CD14-positive monocyte (primary cell): ENCODE results near the gene ATXN7L1. TPM values are rescaled to one million over a fixed set of nuclear protein-coding genes. Genes with fewer than 3 reads are reported as not detected.

Experiments used
- DNase-seq, 3 donors: peaks; one replicate each; pipeline ENCODE4 v3.0.0-alpha.2; 2011 to 2022
- H2AFZ ChIP-seq: 2 replicates; pipeline ENCODE4 v1.6.0; 2012; ENCODE audit warnings: mild to moderate bottlenecking, low read depth, low read length, inconsistent platforms; ENCODE audit not compliant: insufficient read depth, poor library complexity, severe bottlenecking
- H3K27ac ChIP-seq, 2 donors: 1 replicate in 1 of 2; 2 replicates in 1 of 2; pipeline ENCODE4 v1.5.1; 2012 to 2013; ENCODE audit warnings: low read length in 2 of 2, control low read depth in 1 of 2, inconsistent platforms in 1 of 2, low read depth in 1 of 2, mild to moderate bottlenecking in 1 of 2
- H3K27me3 ChIP-seq, 2 donors: one replicate each; pipeline versions ENCODE4 v1.6.0 to v1.6.1; 2011 to 2013; ENCODE audit warnings: low read length in 2 of 2; ENCODE audit not compliant: control insufficient read depth in 2 of 2, insufficient read depth in 2 of 2
- H3K36me3 ChIP-seq, 2 donors: replicated peaks in 1 of 2; 1 replicate in 1 of 2; 2 replicates in 1 of 2; pipeline versions ENCODE4 v1.5.1 to v1.6.1; 2012 to 2013; ENCODE audit warnings: low read length in 2 of 2, control low read depth in 1 of 2, inconsistent platforms in 1 of 2, mild to moderate bottlenecking in 1 of 2; ENCODE audit not compliant: insufficient read depth in 2 of 2, control insufficient read depth in 1 of 2
- H3K4me1 ChIP-seq, 2 donors: 1 replicate in 1 of 2; 2 replicates in 1 of 2; pipeline versions ENCODE4 v1.5.1 to v1.6.1; 2012 to 2013; ENCODE audit warnings: low read length in 2 of 2, control low read depth in 1 of 2, inconsistent platforms in 1 of 2, mild to moderate bottlenecking in 1 of 2, moderate library complexity in 1 of 2; ENCODE audit not compliant: insufficient read depth in 2 of 2, control insufficient read depth in 1 of 2
- H3K4me2 ChIP-seq: replicated peaks from 2 replicates; pipeline ENCODE3; 2012; ENCODE audit warnings: low read length, moderate library complexity, mild to moderate bottlenecking; ENCODE audit not compliant: poor library complexity, severe bottlenecking; ENCODE audit errors: extremely low read depth
- H3K4me3 ChIP-seq, 3 experiments: fragments of 200-600 bp in 1 of 3; sonication (generic) in 1 of 3; replicated peaks in 1 of 3; 1 replicate in 2 of 3; 2 replicates in 1 of 3; pipeline ENCODE4 v1.5.1; 2011 to 2013; ENCODE audit warnings: low read length in 3 of 3, mild to moderate bottlenecking in 3 of 3, control low read depth in 2 of 3, low read depth in 2 of 3, inconsistent platforms in 1 of 3, moderate library complexity in 1 of 3
- H3K79me2 ChIP-seq: 2 replicates; pipeline ENCODE4 v1.6.0; 2012; ENCODE audit warnings: mild to moderate bottlenecking, control low read depth, inconsistent platforms, low read length, moderate library complexity; ENCODE audit not compliant: insufficient read depth
- H3K9ac ChIP-seq: 2 replicates; pipeline ENCODE4 v1.6.0; 2017; ENCODE audit warnings: low read length, mild to moderate bottlenecking; ENCODE audit not compliant: insufficient read depth, poor library complexity, severe bottlenecking
- H3K9me3 ChIP-seq, 2 donors: replicated peaks in 1 of 2; 1 replicate in 1 of 2; 2 replicates in 1 of 2; pipeline versions ENCODE4 v1.5.1 to v1.6.1; 2012 to 2013; ENCODE audit warnings: low read length in 2 of 2, control low read depth in 1 of 2; ENCODE audit not compliant: control insufficient read depth in 1 of 2, insufficient read depth in 1 of 2
- H4K20me1 ChIP-seq: 2 replicates; pipeline ENCODE4 v1.6.0; 2012; ENCODE audit warnings: mild to moderate bottlenecking, low read length, control low read depth, moderate library complexity; ENCODE audit not compliant: insufficient read depth
- H3K27ac Mint-ChIP-seq, 7 donors: one replicate each; pipeline ENCODE4 v1.8.0; 2020; ENCODE audit warnings: mild to moderate bottlenecking in 7 of 7, mixed read lengths in 7 of 7, moderate library complexity in 6 of 7, inconsistent platforms in 2 of 7
- H3K27me3 Mint-ChIP-seq, 3 donors: one replicate each; pipeline ENCODE4 v1.8.0; 2021 to 2022; ENCODE audit warnings: low read depth in 3 of 3, mild to moderate bottlenecking in 3 of 3, mixed read lengths in 3 of 3, moderate library complexity in 3 of 3, inconsistent platforms in 1 of 3
- H3K36me3 Mint-ChIP-seq, 2 donors: one replicate each; pipeline ENCODE4 v1.8.0; 2020; ENCODE audit warnings: mixed read lengths in 2 of 2, inconsistent platforms in 1 of 2, mild to moderate bottlenecking in 1 of 2
- H3K4me1 Mint-ChIP-seq: one replicate; pipeline ENCODE4 v1.8.0; 2020; ENCODE audit warnings: mild to moderate bottlenecking, mixed read lengths
- H3K4me3 Mint-ChIP-seq, 2 donors: one replicate each; pipeline ENCODE4 v1.8.0; 2020; ENCODE audit warnings: mild to moderate bottlenecking in 2 of 2, mixed read lengths in 2 of 2, moderate library complexity in 1 of 2
- H3K9me3 Mint-ChIP-seq, 7 donors: one replicate each; pipeline ENCODE4 v1.8.0; 2020 to 2022; ENCODE audit warnings: mixed read lengths in 7 of 7, mild to moderate bottlenecking in 6 of 7, moderate library complexity in 6 of 7, inconsistent platforms in 2 of 7
- CTCF ChIP-seq: fragments of 200-600 bp; IDR thresholded peaks from one replicate; pipeline ENCODE4 v1.8.0; 2022; ENCODE audit warnings: antibody characterized with exemption, mild to moderate bottlenecking
- WGBS: methylation state at CpG from one replicate; pipeline ENCODE4 v1.1.5; 2013; ENCODE audit warnings: missing lambda C conversion rate; ENCODE audit not compliant: insufficient coverage; 5-methylcytosine and 5-hydroxymethylcytosine counted together
- intact Hi-C, 2 donors: fragments of 100-400 bp; cut with micrococcal nuclease; formaldehyde crosslinking; loops; one replicate each; pipeline versions ENCODE4 v1.15.0 to v1.15.1; 2023
- polyA plus RNA-seq, 3 donors: library from polyadenylated mRNA; depleted of rRNA in 1 of 3; unstranded in 2 of 3; stranded (reverse) in 1 of 3; fragments of 300-500 nt in 2 of 3; fragments of >200 nt in 1 of 3; fragmentation: Illumina TruSeq in 2 of 3; gene quantifications; 1 replicate in 2 of 3; 2 replicates in 1 of 3; pipeline ENCODE4 v1.2.3, GENCODE V29; 2012 to 2021

ATXN7L1 gene
- polyA plus RNA-seq, 3 donors, result 4.5 to 12.2 (median 11.2) TPM

GRCh38 chr7:105881439-105881838 is 5.0 kb upstream of the ATXN7L1 start:
- Mint-ChIP-seq H3K27ac (no peak overlapping the region), H3K27me3 (peaks cover 22 to 31% (median 29%) of the 10 kb centered on the region in 3 donors), H3K4me3 (peak overlapping the region in 1 of 2 donors; percentile 52), H3K36me3 (no peaks in the 10 kb centered on the region), H3K4me1 (peaks cover 19% of the 10 kb centered on the region), H3K9me3 (peaks cover 2 to 10% (median 7%) of the 10 kb centered on the region in 7 donors)
- Histone ChIP-seq H3K4me1 (peaks cover 7 to 8% of the 10 kb centered on the region in 2 donors), H3K4me2 (no peak overlapping the region), H3K4me3 (no peak overlapping the region), H3K79me2 (no peaks in the 10 kb centered on the region), H3K27me3 (peaks cover 17 to 28% of the 10 kb centered on the region in 2 donors), H3K9ac (no peak overlapping the region), H2AFZ (no peak overlapping the region), H3K27ac (no peak overlapping the region), H3K9me3 (no peaks in the 10 kb centered on the region), H3K36me3 (no peaks in the 10 kb centered on the region), H4K20me1 (no peaks in the 10 kb centered on the region)
- DNase-seq, result no peak
- TF ChIP-seq CTCF, result no peak
- WGBS, result 56% methylated on average over 1 of the region's 1 CpG
- intact Hi-C loops, result no loop called here

GRCh38 chr7:105880571-105881330 is 4.4 kb upstream of the ATXN7L1 start:
- H3K4me3 ChIP-seq, result no peak overlapping the region
- TF ChIP-seq CTCF, result no peak
- no peak overlapping the region for H3K4me3 Mint-ChIP-seq
- H3K36me3 Mint-ChIP-seq, result no peaks in the 10 kb centered on the region
- WGBS, result 80% methylated on average over 3 of the region's 6 CpGs
- H4K20me1 ChIP-seq, result no peaks in the 10 kb centered on the region
- H3K9me3 Mint-ChIP-seq, result peaks cover 2 to 12% (median 7%) of the 10 kb centered on the region in 7 donors
- H3K4me2 ChIP-seq, result no peak overlapping the region
- H3K9ac ChIP-seq, result no peak overlapping the region
- peaks cover 10 to 11% of the 10 kb centered on the region in 2 donors for H3K4me1 ChIP-seq
- H3K27me3 ChIP-seq, result peaks cover 17 to 28% of the 10 kb centered on the region in 2 donors
- DNase-seq, result no peak
- H3K27ac ChIP-seq, result no peak overlapping the region
- no peak overlapping the region for H2AFZ ChIP-seq
- peaks cover 26 to 31% (median 29%) of the 10 kb centered on the region in 3 donors for H3K27me3 Mint-ChIP-seq
- intact Hi-C loops, result no loop called here
- H3K27ac Mint-ChIP-seq, result no peak overlapping the region
- peaks cover 2% of the 10 kb centered on the region for H3K79me2 ChIP-seq
- H3K36me3 ChIP-seq, result no peaks in the 10 kb centered on the region
- H3K4me1 Mint-ChIP-seq, result peaks cover 21% of the 10 kb centered on the region
- H3K9me3 ChIP-seq, result no peaks in the 10 kb centered on the region
